ENCODE measurements around the gene PABPC1L. TPM values are rescaled to one million over a fixed set of nuclear protein-coding genes. Genes with fewer than 3 reads are reported as not detected.

PABPC1L gene
- total RNA-seq, 3 donors from 2014 or later (not counting 1 experiment from before 2014, with no cell fraction given), result 31.7 to 64.9 (median 48.1) TPM

- H3K9me3 Mint-ChIP-seq, result no peaks in the 10 kb centered on the region
- TF ChIP-seq CTCF (IDR thresholded peaks at IDR 0.05), result no peak
- H3K27ac Mint-ChIP-seq, result no peak overlapping the region
- Histone ChIP-seq H3K27me3 (ENCODE audit: control insufficient read depth, insufficient read depth, low read length) (no peaks in the 10 kb centered on the region), H3K4me3 (ENCODE audit: low read length) (no peak overlapping the region), H3K27ac (ENCODE audit: low read length) (no peak overlapping the region), H3K36me3 (ENCODE audit: control insufficient read depth, insufficient read depth, low read length) (peaks cover 37% of the 10 kb centered on the region), H3K4me1 (ENCODE audit: control insufficient read depth, insufficient read depth, low read length) (no peaks in the 10 kb centered on the region), H3K9me3 (ENCODE audit: control insufficient read depth, insufficient read depth, low read length) (no peaks in the 10 kb centered on the region)
- ATAC-seq (no peak), DNase-seq (no peak)
- 96% methylated on average over 10 of the region's 10 CpGs for WGBS (ENCODE audit: insufficient coverage)
- H3K4me1 Mint-ChIP-seq, result peaks cover 0 to 4% of the 10 kb centered on the region in 2 donors
- H3K36me3 Mint-ChIP-seq, result peaks cover 5% of the 10 kb centered on the region
- intact Hi-C loops (cut with micrococcal nuclease), result no loop called here
- no peaks in the 10 kb centered on the region for H3K27me3 Mint-ChIP-seq (ENCODE audit: low read depth in 2 of 2)
- H3K4me3 Mint-ChIP-seq, result no peak overlapping the region
Measured at GRCh38 chr20:44936510-44936909, 26.6 kb downstream of the PABPC1L start.

GRCh38 chr20:44938637-44939036 lies 28.8 kb downstream of the PABPC1L start:
- no peak overlapping the region for H3K4me3 ChIP-seq (ENCODE audit: low read length)
- H3K27me3 ChIP-seq (ENCODE audit: control insufficient read depth, insufficient read depth, low read length), result no peaks in the 10 kb centered on the region
- no peak overlapping the region for H3K27ac ChIP-seq (ENCODE audit: low read length)
- no peak for ATAC-seq
- no peaks in the 10 kb centered on the region for H3K4me1 ChIP-seq (ENCODE audit: control insufficient read depth, insufficient read depth, low read length)
- H3K36me3 ChIP-seq (ENCODE audit: control insufficient read depth, insufficient read depth, low read length), result peaks cover 54% of the 10 kb centered on the region
- Mint-ChIP-seq H3K4me1 (peaks cover 0 to 4% of the 10 kb centered on the region in 2 donors), H3K4me3 (no peak overlapping the region), H3K27me3 (ENCODE audit: low read depth in 2 of 2) (no peaks in the 10 kb centered on the region), H3K27ac (no peak overlapping the region), H3K9me3 (no peaks in the 10 kb centered on the region), H3K36me3 (peaks cover 5% of the 10 kb centered on the region)
- intact Hi-C loops (cut with micrococcal nuclease), result no loop called here
- H3K9me3 ChIP-seq (ENCODE audit: control insufficient read depth, insufficient read depth, low read length), result no peaks in the 10 kb centered on the region
- 94% methylated on average over 9 of the region's 9 CpGs for WGBS (ENCODE audit: insufficient coverage)
- TF ChIP-seq CTCF (IDR thresholded peaks at IDR 0.05), result no peak
- no peak for DNase-seq

GRCh38 chr20:44941120-44941691 lies 31.3 kb downstream of the PABPC1L start:
- intact Hi-C loops (cut with micrococcal nuclease), result no loop called here
- H3K4me3 ChIP-seq (ENCODE audit: low read length), result no peak overlapping the region
- Mint-ChIP-seq H3K27me3 (ENCODE audit: low read depth in 2 of 2) (no peaks in the 10 kb centered on the region), H3K36me3 (peaks cover 5% of the 10 kb centered on the region), H3K27ac (no peak overlapping the region), H3K9me3 (no peaks in the 10 kb centered on the region), H3K4me1 (peaks cover 0 to 4% of the 10 kb centered on the region in 2 donors), H3K4me3 (no peak overlapping the region)
- no peaks in the 10 kb centered on the region for H3K27me3 ChIP-seq (ENCODE audit: control insufficient read depth, insufficient read depth, low read length)
- no peaks in the 10 kb centered on the region for H3K9me3 ChIP-seq (ENCODE audit: control insufficient read depth, insufficient read depth, low read length)
- ATAC-seq (no peak), DNase-seq (no peak)
- no peaks in the 10 kb centered on the region for H3K4me1 ChIP-seq (ENCODE audit: control insufficient read depth, insufficient read depth, low read length)
- TF ChIP-seq CTCF (IDR thresholded peaks at IDR 0.05), result no peak
- H3K36me3 ChIP-seq (ENCODE audit: control insufficient read depth, insufficient read depth, low read length), result peaks cover 66% of the 10 kb centered on the region
- no peak overlapping the region for H3K27ac ChIP-seq (ENCODE audit: low read length)
- WGBS (ENCODE audit: insufficient coverage), result 94% methylated on average over 7 of the region's 7 CpGs
